Naive B cell (primary cell): Measurements from ENCODE around the gene DENND6B. TPM values are rescaled to one million over a fixed set of nuclear protein-coding genes. Genes with fewer than 3 reads are reported as not detected.
"Not testable (repeated sequence)": the region's sequence is repeated elsewhere in the genome, so short reads cannot be mapped to it uniquely, and the experiment has no call there.

ENCODE experiments used
- ATAC-seq, 2 donors: fragments of 150-1000 bp; cut with Tn5 transposase; 2 replicates each; pipeline ENCODE4 v1.10.0; 2021; ENCODE audit warnings: low read depth in 2 of 2, mild to moderate bottlenecking in 2 of 2, moderate library complexity in 2 of 2
- DNase-seq: peaks from one replicate; pipeline ENCODE4 v3.0.0; 2022
- H3K27ac Mint-ChIP-seq, 6 donors: one replicate each; pipeline ENCODE4 v1.8.0; 2020 to 2022; ENCODE audit warnings: mild to moderate bottlenecking in 6 of 6, mixed read lengths in 6 of 6, moderate library complexity in 5 of 6, inconsistent platforms in 2 of 6
- H3K27me3 Mint-ChIP-seq, 3 donors: one replicate each; pipeline ENCODE4 v1.8.0; 2021 to 2022; ENCODE audit warnings: mixed read lengths in 3 of 3, mild to moderate bottlenecking in 1 of 3
- H3K36me3 Mint-ChIP-seq, 2 donors: one replicate each; pipeline ENCODE4 v1.8.0; 2020 to 2022; ENCODE audit warnings: mixed read lengths in 2 of 2, inconsistent platforms in 1 of 2, mild to moderate bottlenecking in 1 of 2
- H3K4me1 Mint-ChIP-seq, 3 donors: one replicate each; pipeline ENCODE4 v1.8.0; 2020 to 2022; ENCODE audit warnings: mixed read lengths in 3 of 3, inconsistent platforms in 1 of 3, mild to moderate bottlenecking in 1 of 3, moderate library complexity in 1 of 3
- H3K4me3 Mint-ChIP-seq, 8 donors: one replicate each; pipeline ENCODE4 v1.8.0; 2020 to 2022; ENCODE audit warnings: mild to moderate bottlenecking in 8 of 8, mixed read lengths in 8 of 8, moderate library complexity in 8 of 8, inconsistent platforms in 2 of 8
- H3K9me3 Mint-ChIP-seq, 7 donors: one replicate each; pipeline ENCODE4 v1.8.0; 2020 to 2022; ENCODE audit warnings: mixed read lengths in 7 of 7, mild to moderate bottlenecking in 5 of 7, inconsistent platforms in 2 of 7, moderate library complexity in 1 of 7
- polyA plus RNA-seq, 6 donors: library from polyadenylated mRNA; unstranded; fragments of 300-500 nt; fragmentation: Illumina TruSeq; gene quantifications; one replicate each; pipeline ENCODE4 v1.2.3, GENCODE V29; 2021; ENCODE audit warnings: low read depth in 6 of 6

The DENND6B gene
- polyA plus RNA-seq, 6 donors from 2014 or later = 0.05 to 0.43 (median 0.28) TPM; not detected in 1

DNA sequence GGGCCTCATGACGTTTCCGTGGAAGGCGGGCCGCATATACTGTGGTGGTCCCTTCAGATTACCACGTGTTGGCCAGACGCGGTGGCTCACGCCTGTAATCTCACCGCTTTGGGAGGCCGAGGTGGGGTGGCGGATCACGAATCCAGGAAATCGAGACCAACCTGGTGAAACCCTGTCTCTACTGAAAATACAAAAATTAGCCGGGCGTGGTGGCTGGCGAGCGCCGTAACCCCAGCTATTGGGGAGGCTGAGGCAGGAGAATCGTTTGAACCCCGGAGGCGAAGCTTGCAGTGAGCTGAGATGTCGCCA is 853 bp upstream of the DENND6B start:
- Mint-ChIP-seq H3K4me1 (peaks cover 11 to 13% (median 13%) of the 10 kb centered on the region in 3 donors), H3K4me3 (peak overlapping the region; percentile 80 to 95 (median 88)), H3K36me3 (no peaks in the 10 kb centered on the region), H3K27me3 (peaks cover 0 to 5% (median 0%) of the 10 kb centered on the region in 3 donors), H3K27ac (peak overlapping the region in 4 of 6 donors; percentile 44 to 87 (median 71)), H3K9me3 (no peaks in the 10 kb centered on the region)
- ATAC-seq = no peak
- DNase-seq = no peak

- Mint-ChIP-seq H3K4me1 (peaks cover 11 to 13% (median 13%) of the 10 kb centered on the region in 3 donors), H3K9me3 (no peaks in the 10 kb centered on the region), H3K27me3 (peaks cover 0 to 5% (median 0%) of the 10 kb centered on the region in 3 donors), H3K36me3 (no peaks in the 10 kb centered on the region), H3K4me3 (peak overlapping the region; percentile 73 to 92 (median 85)), H3K27ac (peak overlapping the region in 5 of 6 donors; percentile 47 to 92 (median 73))
- ATAC-seq = no peak
- DNase-seq = no peak
Observed at GRCh38 chr22:50326225-50326955, 422 bp downstream of the DENND6B start.

DNA sequence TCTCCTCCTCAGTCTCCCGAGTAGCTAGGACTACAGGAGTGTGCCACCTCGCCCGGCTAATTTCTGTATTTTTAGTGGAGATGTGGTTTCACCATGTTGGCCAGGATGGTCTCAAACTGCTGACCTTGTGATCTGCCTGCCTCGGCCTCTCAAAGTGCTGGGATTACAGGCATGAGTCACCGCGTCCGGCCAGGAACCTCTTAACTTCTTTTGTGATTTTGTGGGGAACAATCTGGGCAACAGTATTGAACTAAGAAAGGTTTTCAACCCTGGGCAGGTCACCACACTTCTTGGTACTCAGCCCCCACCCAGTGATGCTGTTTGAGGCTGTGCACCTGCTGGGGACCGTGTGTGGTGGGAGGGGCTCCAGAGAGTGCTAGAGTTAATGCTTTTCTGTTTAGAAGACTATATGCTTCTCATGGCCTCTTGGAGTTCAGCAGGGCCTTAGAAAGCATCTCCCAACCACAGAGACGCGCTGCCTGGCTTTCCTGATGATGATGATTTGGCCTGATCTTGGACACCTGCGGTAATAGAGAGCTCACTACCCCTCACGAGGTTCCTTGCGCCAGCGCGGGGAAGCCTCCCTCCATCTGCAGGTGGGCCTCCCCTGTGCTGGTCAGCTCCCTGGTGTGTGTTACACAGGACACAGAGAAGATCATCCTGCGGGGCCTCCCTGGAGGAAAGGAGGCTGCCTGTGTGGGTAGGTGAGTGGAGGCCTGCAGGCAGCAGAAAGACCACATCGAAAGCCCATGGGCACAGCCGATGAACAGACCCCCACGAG is 1.2 kb downstream of the DENND6B start:
- no peak for DNase-seq
- Mint-ChIP-seq H3K27ac (peak overlapping the region in 5 of 6 donors; percentile 57 to 92 (median 73)), H3K4me1 (peaks cover 11 to 14% (median 13%) of the 10 kb centered on the region in 3 donors), H3K27me3 (peaks cover 0 to 5% (median 0%) of the 10 kb centered on the region in 3 donors), H3K36me3 (no peaks in the 10 kb centered on the region), H3K9me3 (no peaks in the 10 kb centered on the region), H3K4me3 (peak overlapping the region; percentile 73 to 92 (median 85))
- ATAC-seq = no peak

DNA sequence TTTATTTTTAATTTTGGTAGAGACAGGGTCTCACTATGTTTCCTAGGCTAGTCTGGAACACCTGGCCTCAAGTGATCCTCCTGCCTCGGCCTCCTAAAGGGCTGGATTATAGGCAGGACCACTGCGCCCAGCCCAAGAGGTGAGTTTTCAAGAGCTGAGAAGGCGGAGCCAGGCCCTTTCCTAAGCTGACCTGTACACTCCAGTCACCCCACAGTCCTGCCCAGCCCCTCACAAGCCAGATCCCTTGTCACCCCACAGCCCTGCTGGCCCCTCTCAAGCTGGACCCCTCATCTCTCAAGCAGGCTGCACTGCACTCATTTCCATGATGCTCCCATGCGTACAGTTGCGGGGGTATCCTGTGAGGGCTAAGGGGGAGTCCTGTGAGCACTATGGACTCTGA is 2.9 kb downstream of the DENND6B start:
- Mint-ChIP-seq H3K9me3 (no peaks in the 10 kb centered on the region), H3K4me3 (no peak overlapping the region), H3K27me3 (peaks cover 0 to 5% (median 0%) of the 10 kb centered on the region in 3 donors), H3K4me1 (peaks cover 13 to 19% (median 15%) of the 10 kb centered on the region in 3 donors), H3K36me3 (no peaks in the 10 kb centered on the region), H3K27ac (no peak overlapping the region)
- DNase-seq (no peak), ATAC-seq (no peak)

DNA sequence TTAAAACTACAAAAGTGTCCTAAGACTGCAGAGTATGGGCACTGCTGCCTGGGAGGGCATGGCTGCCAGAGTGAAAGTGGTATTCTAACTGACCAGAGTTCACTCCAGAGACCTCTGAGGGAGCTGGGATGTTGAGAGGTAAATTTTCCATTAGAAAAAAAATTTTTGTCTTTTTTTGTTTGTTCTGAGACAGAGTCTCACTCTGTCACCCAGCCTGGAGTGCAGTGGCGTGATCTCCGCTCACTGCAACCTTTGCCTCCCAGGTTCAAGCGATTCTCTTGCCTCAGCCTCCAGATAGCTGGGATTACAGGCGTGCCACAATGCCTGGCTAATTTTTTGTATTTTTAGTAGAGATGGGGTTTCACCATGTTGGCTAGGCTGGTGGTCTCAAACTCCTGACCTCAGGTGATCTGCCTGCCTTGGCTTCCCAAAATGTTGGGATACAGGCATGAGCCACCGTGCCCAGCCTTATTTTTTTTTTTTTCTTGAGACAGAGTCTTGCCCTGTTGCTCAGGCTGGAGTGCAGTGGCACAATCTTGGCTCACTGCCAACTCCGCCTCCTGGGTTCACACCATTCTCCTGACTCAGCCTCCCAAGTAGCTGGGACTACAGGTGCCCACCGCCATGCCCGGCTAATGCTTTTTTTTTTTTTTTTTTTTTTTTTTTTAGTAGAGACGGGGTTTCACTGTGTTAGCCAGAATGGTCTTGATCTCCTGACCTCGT is 4.3 kb downstream of the DENND6B start:
- not testable (repeated sequence) for H3K36me3 Mint-ChIP-seq, ATAC-seq, H3K27me3 Mint-ChIP-seq, DNase-seq, H3K27ac Mint-ChIP-seq, H3K9me3 Mint-ChIP-seq, H3K4me3 Mint-ChIP-seq
- peaks cover 10 to 20% (median 16%) of the 10 kb centered on the region in 3 donors for H3K4me1 Mint-ChIP-seq

- Mint-ChIP-seq H3K27me3 (peaks cover 0 to 3% (median 0%) of the 10 kb centered on the region in 3 donors), H3K4me1 (peaks cover 2 to 12% (median 8%) of the 10 kb centered on the region in 3 donors), H3K9me3 (no peaks in the 10 kb centered on the region), H3K36me3 (no peaks in the 10 kb centered on the region), H3K4me3 (no peak overlapping the region), H3K27ac (no peak overlapping the region)
- no peak for ATAC-seq
- DNase-seq = no peak
Observed at GRCh38 chr22:50320671-50321325, 6.0 kb downstream of the DENND6B start.

DNA sequence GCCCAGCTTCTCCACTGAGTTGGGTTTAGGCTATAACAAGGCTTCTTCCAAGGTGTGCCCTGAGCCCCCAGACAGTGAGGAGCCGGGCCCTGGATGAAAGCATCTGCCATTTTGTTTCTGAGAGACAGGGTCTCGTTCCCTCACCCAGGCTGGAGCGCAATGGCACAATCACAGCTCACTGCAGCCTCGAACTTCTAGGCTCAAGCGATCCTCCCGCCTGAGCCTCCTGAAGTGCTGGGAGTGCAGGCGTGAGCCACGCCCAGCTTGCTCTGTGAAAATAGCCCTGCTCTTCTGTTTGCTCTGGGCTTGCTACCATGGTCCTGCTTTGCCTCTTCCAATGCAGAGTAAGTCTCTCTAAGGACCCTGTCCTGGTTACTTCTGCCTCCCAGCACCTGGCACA is 6.7 kb downstream of the DENND6B start:
- H3K36me3 Mint-ChIP-seq = no peaks in the 10 kb centered on the region
- H3K9me3 Mint-ChIP-seq = no peaks in the 10 kb centered on the region
- H3K27me3 Mint-ChIP-seq = no peaks in the 10 kb centered on the region
- H3K4me1 Mint-ChIP-seq = peaks cover 6 to 15% (median 12%) of the 10 kb centered on the region in 3 donors
- ATAC-seq (no peak), DNase-seq (no peak)
- no peak overlapping the region for H3K27ac Mint-ChIP-seq
- H3K4me3 Mint-ChIP-seq = no peak overlapping the region

DNA sequence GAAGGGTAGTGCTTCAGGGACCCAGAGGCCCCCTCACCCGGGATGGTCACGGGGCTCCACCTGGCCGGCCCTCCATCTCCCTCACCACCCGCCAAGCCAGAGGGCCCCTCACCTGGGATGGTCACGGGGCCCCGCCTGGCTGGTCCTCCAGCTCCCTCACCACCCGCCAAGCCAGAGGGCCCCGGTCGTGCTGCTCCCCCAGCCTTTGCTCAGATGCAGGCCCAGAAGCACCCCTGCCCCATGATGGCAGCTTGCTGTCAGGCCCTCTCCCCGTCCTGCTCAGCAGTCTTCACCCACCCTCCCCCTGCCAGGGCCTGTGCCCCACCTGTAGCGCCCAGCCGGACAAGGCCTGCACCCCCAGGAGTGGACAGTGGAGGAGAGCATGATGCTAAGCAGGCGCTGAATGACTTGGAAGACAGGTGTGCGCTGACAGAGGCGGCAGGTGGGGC is 7.3 kb downstream of the DENND6B start:
- no peak for DNase-seq
- Mint-ChIP-seq H3K4me1 (peaks cover 11 to 18% (median 17%) of the 10 kb centered on the region in 3 donors), H3K36me3 (no peaks in the 10 kb centered on the region), H3K27ac (no peak overlapping the region), H3K27me3 (no peaks in the 10 kb centered on the region), H3K9me3 (no peaks in the 10 kb centered on the region), H3K4me3 (no peak overlapping the region)
- ATAC-seq = no peak

- no peaks in the 10 kb centered on the region for H3K36me3 Mint-ChIP-seq
- DNase-seq = no peak
- ATAC-seq = no peak
- H3K4me1 Mint-ChIP-seq = peaks cover 18 to 24% (median 21%) of the 10 kb centered on the region in 3 donors
- no peaks in the 10 kb centered on the region for H3K9me3 Mint-ChIP-seq
- no peaks in the 10 kb centered on the region for H3K27me3 Mint-ChIP-seq
- peak overlapping the region in 1 of 6 donors; percentile 81 for H3K27ac Mint-ChIP-seq
- no peak overlapping the region for H3K4me3 Mint-ChIP-seq
Observed at GRCh38 chr22:50318698-50319411, 8.0 kb downstream of the DENND6B start.

DNA sequence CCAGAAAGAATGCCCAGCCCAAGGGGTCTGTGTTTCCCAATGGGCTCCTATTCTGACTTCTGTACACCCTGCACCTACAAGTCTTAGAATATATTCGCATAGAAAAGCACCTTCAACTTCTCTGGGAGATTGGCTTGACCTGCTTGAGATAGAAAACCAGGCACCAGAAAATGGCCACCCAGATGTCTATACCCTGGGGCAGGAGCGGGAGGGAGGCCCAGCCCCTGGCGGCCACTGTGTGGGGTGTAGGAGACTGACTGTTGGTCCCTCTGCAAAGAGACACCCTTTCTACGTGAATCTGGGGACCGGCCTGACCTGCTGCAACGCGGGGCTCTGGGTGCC is 8.5 kb downstream of the DENND6B start:
- Mint-ChIP-seq H3K4me3 (peak overlapping the region in 1 of 8 donors; percentile 22), H3K27ac (no peak overlapping the region)

GRCh38 chr22:50317674-50318073 is 9.1 kb downstream of the DENND6B start:
- Mint-ChIP-seq H3K9me3 (no peaks in the 10 kb centered on the region), H3K27me3 (no peaks in the 10 kb centered on the region), H3K4me1 (peaks cover 20 to 28% (median 21%) of the 10 kb centered on the region in 3 donors), H3K4me3 (no peak overlapping the region), H3K27ac (no peak overlapping the region), H3K36me3 (no peaks in the 10 kb centered on the region)
- ATAC-seq = no peak
- DNase-seq = no peak

More for the DNA sequence above, 8.5 kb downstream of the DENND6B start:
- DNase-seq = no peak
- H3K4me1 Mint-ChIP-seq = peaks cover 20 to 28% (median 21%) of the 10 kb centered on the region in 3 donors
- H3K36me3 Mint-ChIP-seq = no peaks in the 10 kb centered on the region
- no peaks in the 10 kb centered on the region for H3K9me3 Mint-ChIP-seq
- H3K27me3 Mint-ChIP-seq = no peaks in the 10 kb centered on the region
- no peak for ATAC-seq

DNA sequence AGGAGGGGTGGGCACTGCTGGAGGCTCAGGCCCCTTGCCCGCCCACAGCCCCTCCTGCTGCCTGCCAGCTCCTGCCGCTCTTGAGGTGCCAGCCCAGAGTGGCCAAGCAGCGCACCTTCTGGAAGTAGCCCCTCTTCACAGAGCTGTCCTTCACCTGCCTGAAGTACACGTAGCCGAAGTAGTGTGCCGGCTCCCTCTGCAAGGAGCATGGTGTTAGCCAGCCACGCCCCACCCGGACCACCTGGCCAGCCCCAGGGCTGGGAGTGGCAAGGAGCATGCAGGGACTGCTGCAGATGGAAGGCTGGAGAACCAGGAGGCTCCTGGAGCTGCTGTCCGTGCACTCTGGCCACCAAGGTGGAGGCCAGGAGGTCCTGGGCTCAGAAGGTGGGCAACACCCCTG is 9.6 kb downstream of the DENND6B start:
- ATAC-seq (no peak), DNase-seq (no peak)
- no peak overlapping the region for H3K27ac Mint-ChIP-seq
- peak overlapping the region in 1 of 8 donors; percentile 41 for H3K4me3 Mint-ChIP-seq
- no peaks in the 10 kb centered on the region for H3K36me3 Mint-ChIP-seq
- H3K9me3 Mint-ChIP-seq = no peaks in the 10 kb centered on the region
- H3K27me3 Mint-ChIP-seq = no peaks in the 10 kb centered on the region
- H3K4me1 Mint-ChIP-seq = peaks cover 20 to 28% (median 21%) of the 10 kb centered on the region in 3 donors
